ENCODE data around the gene ANKRD13D.

GRCh38 chr11:67307545-67308001 is 18.5 kb downstream of the ANKRD13D start:
- TF ChIP-seq CTCF (IDR thresholded peaks at IDR 0.05 in 8 of 11, conservative IDR thresholded peaks at IDR 0.05 in 3 of 11) (no peak), POLR2A (IDR thresholded peaks at IDR 0.05) (no peak), POLR2AphosphoS5 (IDR thresholded peaks at IDR 0.05) (no peak)
